BJ (cell line): ENCODE data around the gene MRPS6. TPM values are rescaled to one million over a fixed set of nuclear protein-coding genes. Genes with fewer than 3 reads are reported as not detected.

Experiments used
- CTCF ChIA-PET: fragments of 350-600 bp; formaldehyde crosslinking; extraction: SDS; loops from one replicate; lab custom pipeline; 2021; ENCODE audit warnings: antibody characterized with exemption, inconsistent platforms; lab: Yijun Ruan, JAX
- POLR2A ChIA-PET: fragments of 300-600 bp; sonication (Branson Sonifier 250); formaldehyde crosslinking; extraction: SDS; loops from one replicate; lab custom pipeline; 2021; ENCODE audit warnings: antibody characterized with exemption; lab: Charles Lee
- DNase-seq: peaks from one replicate; pipeline ENCODE4 v3.0.0-alpha.2; 2011; ENCODE audit warnings: low read depth
- H3K27me3 ChIP-seq: 2 replicates; pipeline ENCODE4 v1.6.0; 2011; ENCODE audit warnings: low read length; ENCODE audit not compliant: control insufficient read depth, insufficient read depth
- H3K36me3 ChIP-seq: 2 replicates; pipeline ENCODE4 v1.5.1; 2011; ENCODE audit warnings: low read length; ENCODE audit not compliant: control insufficient read depth, insufficient read depth
- H3K4me3 ChIP-seq: 2 replicates; pipeline ENCODE4 v1.5.1; 2011; ENCODE audit warnings: low read depth, mild to moderate bottlenecking, control low read depth, low read length
- polyA plus RNA-seq: library from polyadenylated mRNA; depleted of rRNA; stranded (reverse); fragments of >200 nt; gene quantifications from 2 replicates; pipeline ENCODE4 v1.2.3, GENCODE V29; 2011
- TF ChIP-seq, protein P1 (sequence below): IDR thresholded peaks from 2 replicates; pipeline ENCODE4 v1.5.1; 2011; ENCODE audit warnings: low read depth, mild to moderate bottlenecking, control low read depth, inconsistent platforms, low read length, moderate library complexity; ENCODE audit not compliant: insufficient read depth

Gene MRPS6
- polyA plus RNA-seq, 1 experiment, result 13.8 TPM

GRCh38 chr21:34037009-34037795, 36.2 kb upstream of the MRPS6 start:
- H3K27me3 ChIP-seq, result no peaks in the 10 kb centered on the region
- H3K36me3 ChIP-seq, result no peaks in the 10 kb centered on the region
- no peak for DNase-seq
- TF ChIP-seq, protein P1, sequence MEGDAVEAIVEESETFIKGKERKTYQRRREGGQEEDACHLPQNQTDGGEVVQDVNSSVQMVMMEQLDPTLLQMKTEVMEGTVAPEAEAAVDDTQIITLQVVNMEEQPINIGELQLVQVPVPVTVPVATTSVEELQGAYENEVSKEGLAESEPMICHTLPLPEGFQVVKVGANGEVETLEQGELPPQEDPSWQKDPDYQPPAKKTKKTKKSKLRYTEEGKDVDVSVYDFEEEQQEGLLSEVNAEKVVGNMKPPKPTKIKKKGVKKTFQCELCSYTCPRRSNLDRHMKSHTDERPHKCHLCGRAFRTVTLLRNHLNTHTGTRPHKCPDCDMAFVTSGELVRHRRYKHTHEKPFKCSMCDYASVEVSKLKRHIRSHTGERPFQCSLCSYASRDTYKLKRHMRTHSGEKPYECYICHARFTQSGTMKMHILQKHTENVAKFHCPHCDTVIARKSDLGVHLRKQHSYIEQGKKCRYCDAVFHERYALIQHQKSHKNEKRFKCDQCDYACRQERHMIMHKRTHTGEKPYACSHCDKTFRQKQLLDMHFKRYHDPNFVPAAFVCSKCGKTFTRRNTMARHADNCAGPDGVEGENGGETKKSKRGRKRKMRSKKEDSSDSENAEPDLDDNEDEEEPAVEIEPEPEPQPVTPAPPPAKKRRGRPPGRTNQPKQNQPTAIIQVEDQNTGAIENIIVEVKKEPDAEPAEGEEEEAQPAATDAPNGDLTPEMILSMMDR, result no peak
- H3K4me3 ChIP-seq, result no peak overlapping the region
- ChIA-PET POLR2A (no interaction called here), CTCF (no interaction called here)

DNA sequence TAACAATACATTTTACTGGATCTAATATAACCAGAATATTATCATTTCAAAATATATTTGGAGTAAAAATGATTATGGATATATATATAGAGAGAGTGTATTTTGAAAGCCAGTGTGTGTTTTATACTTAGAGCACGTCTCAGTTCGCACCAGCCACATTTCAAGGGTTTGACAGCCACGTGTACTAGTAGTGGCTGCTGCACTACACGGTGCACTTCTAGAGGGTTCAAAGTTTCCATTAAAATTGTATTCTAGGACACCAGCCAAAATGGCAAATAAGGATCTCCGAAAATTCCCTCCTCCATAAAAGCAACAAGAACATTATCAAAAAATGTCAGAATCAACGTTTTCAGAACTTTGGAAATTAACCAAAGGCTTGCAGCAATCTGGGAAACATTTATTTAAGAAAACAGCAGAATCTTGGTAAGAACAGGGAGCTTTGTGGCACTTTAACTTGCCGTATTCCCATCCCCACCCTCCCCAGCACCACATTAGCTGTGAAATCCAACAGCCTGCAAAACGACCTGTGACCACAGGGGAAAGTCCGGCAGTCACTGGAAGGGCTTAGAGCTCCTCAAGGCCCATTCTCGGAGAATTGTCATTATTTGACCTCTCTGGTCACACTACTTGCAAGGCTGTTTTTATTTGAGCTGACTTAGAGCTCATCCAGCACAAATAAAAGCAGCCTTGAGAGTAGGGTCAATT, 33.5 kb upstream of the MRPS6 start:
- Histone ChIP-seq H3K36me3 (no peaks in the 10 kb centered on the region), H3K4me3 (no peak overlapping the region), H3K27me3 (no peaks in the 10 kb centered on the region)
- ChIA-PET CTCF (interaction anchor here (1.0 kb wide), 1 partner anchor 115 kb away, joined by 4 read pairs; no protein-coding TSS in a partner anchor), POLR2A (no interaction called here)
- DNase-seq, result no peak
- TF ChIP-seq, protein P1, result no peak

DNA sequence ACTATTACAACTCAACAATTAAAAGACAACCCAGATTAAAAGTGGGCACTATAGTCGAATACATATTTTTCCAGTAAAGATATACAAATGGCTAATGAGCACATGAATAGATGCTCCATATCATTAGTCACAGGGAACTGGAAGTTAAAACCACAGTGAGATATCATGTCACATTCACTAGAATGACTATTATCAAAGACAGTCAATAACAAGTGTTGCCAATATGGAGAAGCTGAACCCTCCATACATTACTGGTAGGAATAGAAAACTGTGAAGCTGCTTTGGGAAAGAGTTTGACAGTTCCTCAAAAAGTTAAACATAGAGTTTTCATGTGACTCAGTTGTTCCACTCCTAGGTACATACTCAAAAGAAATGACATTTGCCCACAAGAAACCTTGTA, 30.6 kb upstream of the MRPS6 start:
- no peak overlapping the region for H3K4me3 ChIP-seq
- DNase-seq, result no peak
- POLR2A ChIA-PET, result no interaction called here
- H3K27me3 ChIP-seq, result no peaks in the 10 kb centered on the region
- TF ChIP-seq, protein P1, result no peak
- no peaks in the 10 kb centered on the region for H3K36me3 ChIP-seq
- CTCF ChIA-PET, result interaction anchor here (0.9 kb wide), 1 partner anchor 305 kb away, joined by 3 read pairs; no protein-coding TSS in a partner anchor

DNA sequence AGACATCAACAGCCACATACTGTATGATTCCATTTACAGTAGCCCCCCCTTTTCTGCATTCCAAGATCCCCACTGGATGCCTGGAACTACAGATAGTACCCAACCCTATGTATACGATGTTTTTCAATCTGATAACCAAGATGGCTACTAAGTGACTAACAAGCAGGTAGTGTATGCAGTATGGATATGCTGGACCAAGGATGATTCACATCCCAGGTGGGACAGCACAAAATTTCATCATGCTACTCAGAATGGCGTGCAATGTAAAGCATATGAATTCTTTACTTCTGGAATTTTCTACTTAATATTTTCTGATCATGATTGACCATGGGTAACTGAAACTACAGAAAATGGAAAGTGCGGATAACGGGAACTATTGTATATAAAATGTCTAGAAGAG, 30.0 kb upstream of the MRPS6 start:
- TF ChIP-seq, protein P1, result no peak
- no peaks in the 10 kb centered on the region for H3K27me3 ChIP-seq
- ChIA-PET CTCF (interaction anchor here (0.9 kb wide), 1 partner anchor 304 kb away, joined by 3 read pairs; no protein-coding TSS in a partner anchor), POLR2A (no interaction called here)
- no peak overlapping the region for H3K4me3 ChIP-seq
- H3K36me3 ChIP-seq, result no peaks in the 10 kb centered on the region
- DNase-seq, result no peak

GRCh38 chr21:34046917-34047316, 26.5 kb upstream of the MRPS6 start:
- POLR2A ChIA-PET, result no interaction called here
- CTCF ChIA-PET, result no interaction called here
- no peaks in the 10 kb centered on the region for H3K27me3 ChIP-seq
- DNase-seq, result no peak
- H3K36me3 ChIP-seq, result no peaks in the 10 kb centered on the region
- H3K4me3 ChIP-seq, result no peak overlapping the region
- TF ChIP-seq, protein P1, result no peak
